GM21619 (cell line): ENCODE results near the gene IMP4.

Source experiments
- ATAC-seq: cut with Tn5 transposase; IDR thresholded peaks from one replicate; pipeline ENCODE4 v1.9.1; 2021; ENCODE audit not compliant: unreplicated experiment

Gene IMP4

GRCh38 chr2:130393318-130393910 is 50.7 kb downstream of the IMP4 start:
- ATAC-seq, result no peak
